NCI-H748 treated with DMSO at 0.1 percent for 48 hours (cell line): Measurements from ENCODE around the gene VAC14.

Experiments
- DNase-seq: peaks from one replicate; lab custom pipeline; 2025; lab: John Stamatoyannopoulos, UW

Gene VAC14

DNA sequence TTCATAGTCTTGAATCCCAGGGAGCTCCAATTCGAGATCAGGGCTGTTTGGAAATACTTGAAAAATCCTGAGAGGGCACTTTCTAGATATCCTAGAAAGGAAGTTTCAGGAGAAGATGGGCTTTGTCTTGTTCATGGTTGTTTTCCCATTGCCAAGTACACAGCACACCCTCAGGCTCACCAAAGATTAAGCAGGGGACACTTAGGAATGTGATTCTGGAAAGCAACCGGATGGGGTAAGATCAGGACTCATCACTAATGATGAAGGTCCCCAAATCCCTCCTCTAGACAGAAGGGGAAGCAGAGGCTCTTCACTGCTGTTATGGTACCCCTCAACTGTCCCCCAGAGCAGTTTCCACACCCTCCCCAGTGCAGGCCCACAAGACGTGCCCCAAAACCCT is 40.7 kb downstream of the VAC14 start:
- no peak for DNase-seq

GRCh38 chr16:70759666-70760065 is 41.3 kb downstream of the VAC14 start:
- DNase-seq: no peak

DNA sequence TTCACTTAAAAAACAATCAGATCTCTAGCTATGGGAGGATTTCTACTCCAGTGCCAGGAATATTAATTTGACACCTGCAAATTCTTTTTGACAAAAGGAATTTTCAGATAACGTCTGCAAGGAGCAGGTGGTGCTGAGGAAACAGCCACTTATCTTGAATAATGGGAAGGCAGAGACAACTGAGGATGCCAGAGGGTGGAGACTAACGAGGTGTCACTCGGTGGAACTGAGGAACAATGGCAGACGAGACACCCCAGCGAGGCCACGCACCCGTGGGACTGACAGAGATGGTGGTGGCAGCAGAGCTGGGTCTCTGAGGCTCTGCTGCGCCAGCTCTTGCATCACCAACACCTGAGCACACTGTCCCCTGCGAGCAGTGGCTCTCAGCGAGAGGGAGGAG is 42.2 kb downstream of the VAC14 start:
- DNase-seq: no peak

DNA sequence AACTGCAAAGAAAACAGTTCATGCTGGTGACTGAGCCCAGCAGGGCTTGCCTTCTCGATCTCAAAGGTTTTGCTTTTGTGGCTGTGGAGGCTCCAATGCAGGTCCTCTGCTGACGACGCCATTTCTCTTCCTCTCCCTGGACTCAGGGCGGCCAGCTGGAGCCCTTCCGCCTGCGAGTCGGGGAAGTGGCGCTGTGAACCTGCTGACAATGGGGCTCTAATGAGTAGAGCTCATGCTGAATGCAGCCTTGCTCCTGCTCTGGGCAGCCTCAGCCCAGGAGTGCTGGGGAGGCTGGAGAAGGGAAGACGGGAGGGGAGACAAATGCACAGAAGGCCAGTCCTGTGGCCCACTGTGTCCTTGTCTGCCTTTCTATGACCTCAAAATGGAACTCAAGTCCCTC is 43.8 kb downstream of the VAC14 start:
- no peak for DNase-seq

GRCh38 chr16:70756071-70756470 is 44.9 kb downstream of the VAC14 start:
- DNase-seq: no peak

- no peak for DNase-seq
Observed at GRCh38 chr16:70754851-70755600, 45.9 kb downstream of the VAC14 start.

DNA sequence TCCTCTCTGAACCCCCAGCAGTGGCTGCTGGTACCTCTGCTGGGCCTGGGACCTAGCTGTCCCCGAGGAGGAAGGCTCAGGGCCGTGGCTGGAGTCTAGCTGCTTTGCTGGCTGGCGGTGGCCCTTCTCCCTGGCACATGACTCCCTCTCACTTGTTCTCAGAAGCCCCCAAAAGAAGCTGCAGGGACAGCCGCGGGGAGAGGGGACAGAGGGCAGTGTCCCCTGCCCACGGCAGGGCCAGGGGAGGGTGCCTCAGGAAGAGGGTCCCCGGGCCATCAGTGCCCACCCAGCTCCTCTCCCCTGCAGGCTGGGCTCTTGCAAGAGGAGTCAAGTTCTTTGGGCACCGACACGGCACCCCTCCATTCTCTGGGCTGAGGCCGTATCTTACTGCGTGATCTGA is 46.6 kb downstream of the VAC14 start:
- DNase-seq: no peak

- DNase-seq: no peak
Observed at GRCh38 chr16:70753694-70754325, 47.1 kb downstream of the VAC14 start.

GRCh38 chr16:70753228-70753627 is 47.7 kb downstream of the VAC14 start:
- no peak for DNase-seq

GRCh38 chr16:70752426-70752825 is 48.5 kb downstream of the VAC14 start:
- DNase-seq: no peak

DNA sequence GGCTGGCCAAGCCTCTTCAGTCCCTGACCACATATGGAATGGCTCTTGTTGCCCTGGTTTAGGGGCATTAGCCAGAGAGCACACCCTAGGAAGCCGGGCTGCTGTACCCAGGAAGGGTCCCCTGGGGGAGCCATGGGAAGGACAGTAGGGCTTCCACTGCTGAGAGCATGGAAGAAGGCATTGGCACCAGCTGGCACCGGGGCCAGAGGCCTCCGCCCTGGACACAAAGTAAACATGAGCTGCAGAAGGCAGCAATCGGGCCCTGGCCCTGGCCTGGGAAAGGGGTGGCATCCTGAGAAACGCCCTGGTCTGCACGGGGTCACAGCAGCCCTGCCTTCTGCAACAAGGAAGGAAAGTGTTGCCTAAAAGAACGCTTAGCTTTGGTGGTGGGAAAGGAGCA is 49.4 kb downstream of the VAC14 start:
- DNase-seq: no peak

GRCh38 chr16:70750893-70751467 is 50.0 kb downstream of the VAC14 start:
- DNase-seq: no peak

DNA sequence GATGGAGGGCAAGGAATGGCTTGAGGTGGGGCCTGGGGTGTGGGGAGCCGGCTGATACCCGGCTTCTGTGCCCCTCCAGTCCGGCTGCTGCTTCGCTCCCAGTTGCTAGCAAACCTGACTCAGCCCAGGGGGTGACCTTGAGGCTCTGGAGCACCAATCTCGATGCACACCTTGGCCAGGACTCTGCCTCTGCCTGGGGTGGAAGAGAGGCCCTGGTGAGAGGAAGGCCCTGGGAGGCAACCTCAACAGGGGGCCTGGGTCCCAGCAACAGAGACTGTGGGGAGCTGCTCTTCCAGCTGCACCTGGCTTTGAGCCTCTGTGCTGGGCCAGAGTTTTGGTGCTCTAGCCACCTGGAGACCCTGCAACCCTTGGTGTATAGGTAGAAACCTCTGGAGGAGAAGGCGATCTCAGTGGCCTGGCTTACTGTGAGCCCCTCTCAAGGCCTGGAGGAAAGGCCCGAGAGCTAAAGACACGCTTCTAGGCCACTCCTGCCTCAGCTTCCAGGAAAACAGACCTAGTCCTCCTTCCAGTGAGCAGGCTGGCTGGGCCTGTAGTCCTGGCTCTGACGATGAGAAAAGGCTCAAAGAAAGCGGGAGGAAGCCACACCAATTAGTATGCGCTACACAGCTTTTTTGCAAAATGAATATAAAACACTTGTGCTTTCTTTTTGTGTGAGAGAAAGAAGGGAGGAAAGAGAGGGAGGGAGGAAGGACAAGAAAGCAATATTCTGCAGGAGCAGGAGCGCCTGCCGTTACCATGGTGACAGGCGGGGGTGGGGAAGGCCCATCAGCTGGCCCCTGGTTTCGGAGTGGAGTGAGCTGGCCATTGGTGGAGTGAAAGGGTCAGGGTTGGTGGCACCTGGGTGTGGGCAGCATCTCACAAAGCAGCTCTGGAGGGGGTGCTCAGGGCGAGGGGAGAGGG is 51.0 kb downstream of the VAC14 start:
- no peak for DNase-seq

- no peak for DNase-seq
Observed at GRCh38 chr16:70749006-70749678, 51.8 kb downstream of the VAC14 start.

GRCh38 chr16:70747703-70748631 is 53.0 kb downstream of the VAC14 start:
- DNase-seq: no peak

- DNase-seq: no peak
Observed at GRCh38 chr16:70746708-70747424, 54.1 kb downstream of the VAC14 start.

GRCh38 chr16:70746040-70746707 is 54.8 kb downstream of the VAC14 start:
- DNase-seq: no peak

GRCh38 chr16:70745536-70746025 is 55.4 kb downstream of the VAC14 start:
- DNase-seq: no peak

GRCh38 chr16:70744366-70744765 is 56.6 kb downstream of the VAC14 start:
- DNase-seq: no peak
